Measurements from ENCODE around the gene SCFD2.

GRCh38 chr4:53280846-53281245 is 85.0 kb downstream of the SCFD2 start:
- no peak for TF ChIP-seq CTCF (conservative IDR thresholded peaks at IDR 0.05; ENCODE audit: low read depth, low read length)
- no peak for TF ChIP-seq EZH2 (IDR thresholded peaks at IDR 0.05; ENCODE audit: borderline replicate concordance, low read depth, low read length, poor library complexity, severe bottlenecking)

Measured in A673 (cell line).